Spinal cord (tissue), 10 donors: ENCODE results near the gene NEDD4L. TPM values are rescaled to one million over a fixed set of nuclear protein-coding genes. Genes with fewer than 3 reads are reported as not detected.

Source experiments
- DNase-seq, 6 donors: peaks; one replicate each; pipeline versions ENCODE4 v3.0.0 to v3.0.0-alpha.2; 2013 to 2015; ENCODE audit warnings: low spot score in 6 of 6, low read depth in 4 of 6
- H3K27ac ChIP-seq: one replicate; pipeline ENCODE4 v1.5.1; 2013; ENCODE audit warnings: low read depth, low read length, control low read depth
- H3K27me3 ChIP-seq: one replicate; pipeline ENCODE4 v1.6.1; 2013; ENCODE audit warnings: low read length; ENCODE audit not compliant: control insufficient read depth, insufficient read depth
- H3K36me3 ChIP-seq: one replicate; pipeline ENCODE4 v1.6.1; 2013; ENCODE audit warnings: low read length; ENCODE audit not compliant: control insufficient read depth, insufficient read depth
- H3K4me1 ChIP-seq: one replicate; pipeline ENCODE4 v1.6.1; 2013; ENCODE audit warnings: low read length; ENCODE audit not compliant: control insufficient read depth, insufficient read depth
- H3K4me3 ChIP-seq: one replicate; pipeline ENCODE4 v1.5.1; 2013; ENCODE audit warnings: low read depth, low read length, control low read depth
- H3K9me3 ChIP-seq: one replicate; pipeline ENCODE4 v1.6.1; 2013; ENCODE audit warnings: low read length; ENCODE audit not compliant: control insufficient read depth, insufficient read depth
- WGBS: methylation state at CpG from one replicate; pipeline ENCODE4 v1.1.5; 2013; ENCODE audit warnings: missing lambda C conversion rate; ENCODE audit not compliant: insufficient coverage; 5-methylcytosine and 5-hydroxymethylcytosine counted together
- polyA plus RNA-seq, 2 donors: library from polyadenylated mRNA; unstranded; fragments of 120-200 nt; gene quantifications; one replicate each; pipeline ENCODE4 v1.2.1, GENCODE V29; 2013; ENCODE audit not compliant: insufficient read length in 2 of 2
- total RNA-seq, 2 donors: library from RNA; depleted of rRNA in 1 of 2; stranded (reverse); fragments of 120-200 nt in 1 of 2; fragments of >200 nt in 1 of 2; gene quantifications; one replicate each; pipeline versions ENCODE4 v1.2.3 to v1.2.4, GENCODE V29; 2013 to 2014
- donor health status: healthy.

The NEDD4L gene
- total and polyA plus RNA-seq, 4 donors = 33.8 to 51.7 (median 49.7) TPM

DNA sequence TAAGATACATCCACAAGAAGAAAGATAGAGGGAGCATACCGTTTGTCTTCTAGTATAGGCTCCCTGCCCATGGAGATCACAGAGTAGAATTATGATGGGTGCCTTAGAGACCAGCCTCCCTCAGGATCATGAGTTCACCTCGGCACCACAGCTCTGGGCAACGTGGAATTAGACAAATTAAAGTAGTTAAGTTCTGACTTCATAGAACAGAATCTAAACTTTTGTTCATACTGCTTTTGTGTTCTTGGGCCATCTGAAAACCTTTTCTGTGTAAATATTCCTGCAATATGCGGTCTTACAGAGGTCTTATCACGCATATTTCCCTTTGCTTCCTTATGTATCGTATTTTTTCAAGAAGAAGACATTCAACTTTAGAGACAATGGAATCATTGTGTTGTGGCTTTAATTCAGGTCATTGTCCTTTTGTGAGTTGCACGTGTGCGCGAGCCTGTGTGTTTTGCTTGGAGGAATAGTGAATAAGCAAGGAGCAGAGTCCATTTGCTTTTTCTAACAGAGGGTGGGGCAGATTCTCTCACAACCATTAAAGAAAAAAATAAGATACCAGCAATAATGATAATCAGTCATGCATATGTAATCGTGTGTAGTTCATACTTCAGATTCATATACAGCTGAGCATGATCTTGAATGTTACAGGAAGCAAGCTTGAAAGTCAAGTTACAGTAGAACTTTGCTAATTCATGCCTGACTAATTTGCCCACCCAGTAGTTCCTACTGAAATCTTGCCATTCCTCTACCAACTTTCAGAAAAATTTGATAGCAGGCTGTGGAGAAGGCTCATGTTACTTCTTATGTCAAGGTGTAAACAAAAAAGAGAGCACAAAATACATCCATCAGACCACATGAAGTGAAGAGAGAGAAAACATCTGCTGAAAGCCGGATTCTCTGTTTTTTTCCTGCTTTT, 243.6 kb downstream of the NEDD4L start:
- H3K36me3 ChIP-seq = no peaks in the 10 kb centered on the region
- no peaks in the 10 kb centered on the region for H3K27me3 ChIP-seq
- no peaks in the 10 kb centered on the region for H3K9me3 ChIP-seq
- DNase-seq = peak in 1 of 6 donors; percentile 30
- WGBS = no CpG with 5 or more reads among the region's 11 CpGs
- H3K4me3 ChIP-seq = no peak overlapping the region
- peaks cover 6% of the 10 kb centered on the region for H3K4me1 ChIP-seq
- no peak overlapping the region for H3K27ac ChIP-seq

DNA sequence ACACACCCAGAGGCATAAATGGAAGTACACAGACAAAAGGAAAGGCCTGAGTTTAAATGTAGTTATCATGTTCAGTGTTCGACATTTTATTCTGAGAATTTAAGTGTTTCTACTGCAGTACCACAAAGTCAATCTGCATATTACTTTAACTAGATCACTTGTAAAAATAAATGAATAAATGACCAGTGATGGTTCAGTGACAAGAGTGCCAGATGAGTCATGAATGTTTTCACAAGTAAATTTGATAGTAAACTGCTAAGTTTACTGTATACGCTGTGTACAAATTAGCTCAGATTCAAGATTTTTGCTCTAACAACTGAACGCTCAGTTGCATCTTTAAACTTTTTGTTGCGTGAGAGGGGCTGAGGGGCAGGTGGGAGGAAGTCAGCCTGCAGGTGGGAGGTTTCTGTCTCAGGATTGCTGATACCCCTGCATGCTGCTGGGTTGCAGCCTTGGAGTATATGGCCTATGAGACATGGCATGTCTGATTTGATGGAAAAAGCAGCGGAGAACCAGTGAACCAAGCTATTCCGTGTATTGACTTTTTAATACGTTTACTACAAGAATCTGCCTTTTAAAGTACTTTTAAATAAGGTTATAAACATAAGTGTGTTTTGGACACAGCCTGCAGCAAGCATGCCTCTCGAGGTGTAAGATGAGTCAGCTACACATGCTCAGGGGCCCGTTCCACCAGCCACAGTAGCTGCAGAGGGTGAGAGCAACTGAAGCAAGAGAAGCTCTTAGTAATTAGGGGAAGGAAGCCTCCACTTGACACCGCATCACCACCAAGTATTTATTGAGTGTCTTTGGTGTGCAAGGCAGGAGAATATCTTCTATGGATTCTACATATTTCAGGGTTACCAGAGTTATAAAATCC, 245.1 kb downstream of the NEDD4L start:
- H3K36me3 ChIP-seq = no peaks in the 10 kb centered on the region
- no peak for DNase-seq
- peaks cover 6% of the 10 kb centered on the region for H3K4me1 ChIP-seq
- no peaks in the 10 kb centered on the region for H3K27me3 ChIP-seq
- no peaks in the 10 kb centered on the region for H3K9me3 ChIP-seq
- no peak overlapping the region for H3K4me3 ChIP-seq
- H3K27ac ChIP-seq = no peak overlapping the region
- 100% methylated on average over 1 of the region's 10 CpGs for WGBS

DNA sequence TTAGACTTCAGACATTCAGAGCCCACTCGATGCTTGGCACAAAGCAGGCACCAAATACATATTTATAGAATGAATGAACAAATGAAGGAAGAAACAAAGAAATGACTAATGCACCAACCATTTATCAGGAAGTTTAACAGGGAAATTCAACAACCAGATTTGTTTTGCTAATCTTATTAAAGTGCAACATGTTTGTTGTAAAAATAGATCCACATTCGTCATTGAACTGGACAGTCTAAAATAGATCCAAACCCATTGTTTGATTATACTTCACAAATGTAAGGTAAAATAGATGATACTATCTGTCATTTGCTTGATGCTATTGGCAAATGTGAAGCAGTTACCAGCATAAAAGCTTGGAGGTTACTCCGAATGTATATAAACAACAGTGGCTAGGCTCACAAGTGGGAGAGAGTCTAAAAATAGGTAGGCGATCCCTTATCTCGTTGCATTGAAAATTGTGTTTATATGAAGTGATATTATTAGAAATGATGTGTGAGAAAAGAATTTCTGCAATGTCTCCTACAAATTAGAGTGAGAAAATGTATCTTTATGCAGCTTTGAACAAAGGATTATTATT, 246.2 kb downstream of the NEDD4L start:
- DNase-seq = no peak
- Histone ChIP-seq H3K4me1 (peaks cover 6% of the 10 kb centered on the region), H3K36me3 (no peaks in the 10 kb centered on the region), H3K27ac (no peak overlapping the region), H3K27me3 (no peaks in the 10 kb centered on the region), H3K9me3 (no peaks in the 10 kb centered on the region), H3K4me3 (no peak overlapping the region)
- WGBS = 86% methylated on average over 3 of the region's 5 CpGs

DNA sequence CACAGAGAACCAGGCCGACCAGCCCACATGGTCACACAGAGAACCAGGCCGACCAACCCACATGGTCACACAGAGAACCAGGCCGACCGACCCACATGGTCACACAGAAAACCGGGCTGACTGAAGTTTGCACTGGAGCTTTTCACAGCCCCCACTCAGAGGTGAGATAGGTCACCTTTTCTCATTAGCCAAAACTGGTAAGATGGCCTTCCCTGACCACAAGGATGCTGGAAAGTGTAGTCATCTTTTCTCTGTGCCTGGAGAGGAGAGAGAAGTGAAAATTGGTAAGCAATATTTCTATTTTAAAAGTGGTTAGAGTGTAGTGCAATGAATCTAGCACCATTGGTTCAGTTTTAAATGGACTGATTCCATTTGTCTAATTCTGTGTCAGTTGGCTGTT, 247.1 kb downstream of the NEDD4L start:
- DNase-seq = no peak
- no peak overlapping the region for H3K4me3 ChIP-seq
- 100% methylated on average over 2 of the region's 5 CpGs for WGBS
- no peaks in the 10 kb centered on the region for H3K36me3 ChIP-seq
- peaks cover 6% of the 10 kb centered on the region for H3K4me1 ChIP-seq
- H3K27me3 ChIP-seq = no peaks in the 10 kb centered on the region
- H3K27ac ChIP-seq = no peak overlapping the region
- no peaks in the 10 kb centered on the region for H3K9me3 ChIP-seq

DNA sequence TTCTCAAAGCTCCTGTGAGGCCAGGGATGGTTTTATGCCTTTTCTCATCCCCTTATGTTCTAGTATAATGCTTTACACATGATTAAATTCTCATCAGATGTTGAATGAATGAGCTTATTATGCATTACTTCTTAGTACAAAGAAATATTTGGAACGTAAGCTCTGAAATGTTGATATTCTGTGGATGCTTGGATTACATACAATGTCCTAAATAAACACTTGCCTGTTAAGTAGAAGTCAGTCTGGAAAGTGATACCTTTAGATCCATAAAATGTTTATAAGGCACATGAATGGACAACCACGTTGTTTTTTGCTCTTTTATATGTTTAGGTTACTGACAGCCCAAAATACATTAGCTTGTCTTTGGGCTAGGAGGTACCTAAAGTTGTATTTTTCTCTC, 248.6 kb downstream of the NEDD4L start:
- no peaks in the 10 kb centered on the region for H3K9me3 ChIP-seq
- no peak for DNase-seq
- H3K4me1 ChIP-seq = peaks cover 6% of the 10 kb centered on the region
- WGBS = no CpG with 5 or more reads among the region's 2 CpGs
- no peak overlapping the region for H3K4me3 ChIP-seq
- H3K27ac ChIP-seq = no peak overlapping the region
- no peaks in the 10 kb centered on the region for H3K36me3 ChIP-seq
- no peaks in the 10 kb centered on the region for H3K27me3 ChIP-seq

DNA sequence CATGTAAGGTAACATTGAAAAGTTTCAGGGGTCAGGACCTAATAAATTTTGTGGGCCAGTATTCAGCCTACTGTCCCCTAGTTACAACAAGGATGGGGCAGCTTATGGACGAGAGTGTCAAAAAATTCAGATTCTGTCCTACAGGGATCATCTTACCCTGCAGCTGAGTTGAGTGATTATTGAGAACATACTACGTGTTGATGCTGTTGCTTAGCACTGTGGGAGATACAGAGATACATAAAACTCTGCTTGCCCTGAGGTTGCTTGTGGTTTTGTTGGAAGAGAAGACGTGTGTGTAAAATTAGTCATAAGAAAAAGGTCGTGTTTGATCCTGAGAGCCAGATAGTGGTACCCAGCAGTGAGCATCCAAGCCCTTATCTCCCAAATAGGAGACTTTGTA, 253.2 kb downstream of the NEDD4L start:
- no peak for DNase-seq

DNA sequence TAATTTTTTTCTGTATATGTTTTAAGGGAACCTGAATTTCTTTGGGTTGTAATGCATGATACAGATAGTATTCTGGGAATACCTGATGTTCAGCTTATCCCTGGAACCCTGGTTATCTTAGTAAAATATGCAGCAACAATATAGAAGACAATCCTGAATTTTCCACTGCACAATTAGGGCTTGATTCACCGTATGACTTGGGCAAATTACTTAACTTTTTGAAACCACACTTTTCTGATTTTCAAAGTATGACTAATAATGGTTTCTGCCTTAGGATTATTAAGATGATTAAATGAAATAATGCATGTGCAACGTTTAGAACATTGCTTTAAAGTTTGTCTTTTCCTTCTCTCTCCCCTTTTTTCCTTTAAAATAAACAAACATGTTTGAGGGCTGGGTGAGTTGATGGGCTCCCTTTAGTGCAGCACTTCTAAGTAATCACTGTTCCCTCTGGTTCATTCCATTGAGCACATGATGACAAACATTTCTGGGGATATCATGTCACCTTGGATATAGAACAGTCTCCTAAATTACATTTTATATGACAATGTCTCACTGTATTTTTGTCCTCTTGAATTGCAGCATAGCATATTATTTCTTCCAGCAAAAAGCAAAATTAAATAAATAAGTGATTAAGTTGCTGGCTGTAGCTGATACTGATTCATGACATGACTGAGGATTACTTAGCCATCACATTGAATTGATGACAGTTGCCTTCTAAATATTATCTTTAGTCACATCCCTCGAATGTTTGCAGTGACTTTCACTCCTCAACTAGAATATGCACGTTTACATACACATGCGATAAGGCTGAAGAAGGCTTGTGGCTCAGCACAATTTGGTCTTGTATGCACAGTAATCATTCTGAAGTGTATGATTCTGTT, 254.5 kb downstream of the NEDD4L start:
- WGBS = no CpG with 5 or more reads among the region's 5 CpGs
- H3K4me1 ChIP-seq = no peaks in the 10 kb centered on the region
- H3K27ac ChIP-seq = no peak overlapping the region

More for the DNA sequence above, 253.2 kb downstream of the NEDD4L start:
- Histone ChIP-seq H3K4me1 (peaks cover 2% of the 10 kb centered on the region), H3K9me3 (no peaks in the 10 kb centered on the region), H3K27me3 (no peaks in the 10 kb centered on the region), H3K36me3 (no peaks in the 10 kb centered on the region), H3K4me3 (no peak overlapping the region), H3K27ac (no peak overlapping the region)
- 94% methylated on average over 2 of the region's 4 CpGs for WGBS

DNA sequence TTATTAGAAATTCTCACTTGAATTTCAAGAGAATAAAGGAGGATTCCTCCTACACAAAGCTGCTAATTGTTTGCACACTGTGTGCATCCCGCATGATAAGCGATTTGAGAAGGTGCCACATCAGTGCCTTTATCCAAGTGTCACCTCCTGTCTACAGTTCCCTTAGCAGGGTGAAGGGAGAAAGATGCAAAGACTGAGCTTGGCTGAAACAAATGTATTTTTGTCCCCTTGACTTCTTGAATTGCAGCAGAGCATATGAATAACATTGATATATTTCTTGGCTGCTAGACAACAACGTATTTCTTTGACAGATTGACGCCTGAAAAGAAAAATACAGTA, 255.1 kb downstream of the NEDD4L start:
- Histone ChIP-seq H3K27ac (no peak overlapping the region), H3K27me3 (no peaks in the 10 kb centered on the region), H3K9me3 (no peaks in the 10 kb centered on the region), H3K4me3 (no peak overlapping the region), H3K36me3 (no peaks in the 10 kb centered on the region), H3K4me1 (no peaks in the 10 kb centered on the region)
- no peak for DNase-seq
- no CpG with 5 or more reads among the region's 4 CpGs for WGBS

More for the DNA sequence above, 254.5 kb downstream of the NEDD4L start:
- Histone ChIP-seq H3K36me3 (no peaks in the 10 kb centered on the region), H3K9me3 (no peaks in the 10 kb centered on the region), H3K4me3 (no peak overlapping the region), H3K27me3 (no peaks in the 10 kb centered on the region)
- no peak for DNase-seq

DNA sequence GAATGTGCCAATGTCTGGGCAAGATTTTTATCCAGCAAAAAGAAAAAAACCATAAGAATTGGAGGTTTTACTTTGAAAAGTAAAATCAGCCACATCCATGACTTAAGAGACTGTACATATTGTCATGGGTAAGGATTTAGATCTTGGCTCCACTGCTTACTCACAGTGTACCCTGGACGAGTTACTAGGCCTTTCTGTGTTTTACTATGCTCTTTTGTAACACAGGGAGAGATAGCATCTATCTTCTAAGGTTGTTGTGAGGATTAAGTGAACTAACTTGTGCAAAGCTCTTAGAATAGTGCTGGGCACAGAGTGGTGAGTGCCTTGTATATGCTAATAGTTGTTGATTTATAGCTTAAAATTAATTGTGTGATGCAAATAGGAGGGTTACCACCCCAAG, 255.9 kb downstream of the NEDD4L start:
- Histone ChIP-seq H3K36me3 (no peaks in the 10 kb centered on the region), H3K4me3 (no peak overlapping the region), H3K27ac (no peak overlapping the region), H3K4me1 (no peaks in the 10 kb centered on the region), H3K9me3 (no peaks in the 10 kb centered on the region), H3K27me3 (no peaks in the 10 kb centered on the region)
- no CpG with 5 or more reads among the region's 1 CpG for WGBS
- no peak for DNase-seq
